GM10847 (cell line): ENCODE data around the gene FAM89B.

Source experiments
- POLR2A ChIP-seq: IDR thresholded peaks from 2 replicates; pipeline ENCODE4 v1.6.1; 2011; ENCODE audit not compliant: insufficient read length; ENCODE audit errors: extremely low read depth

The FAM89B gene

DNA sequence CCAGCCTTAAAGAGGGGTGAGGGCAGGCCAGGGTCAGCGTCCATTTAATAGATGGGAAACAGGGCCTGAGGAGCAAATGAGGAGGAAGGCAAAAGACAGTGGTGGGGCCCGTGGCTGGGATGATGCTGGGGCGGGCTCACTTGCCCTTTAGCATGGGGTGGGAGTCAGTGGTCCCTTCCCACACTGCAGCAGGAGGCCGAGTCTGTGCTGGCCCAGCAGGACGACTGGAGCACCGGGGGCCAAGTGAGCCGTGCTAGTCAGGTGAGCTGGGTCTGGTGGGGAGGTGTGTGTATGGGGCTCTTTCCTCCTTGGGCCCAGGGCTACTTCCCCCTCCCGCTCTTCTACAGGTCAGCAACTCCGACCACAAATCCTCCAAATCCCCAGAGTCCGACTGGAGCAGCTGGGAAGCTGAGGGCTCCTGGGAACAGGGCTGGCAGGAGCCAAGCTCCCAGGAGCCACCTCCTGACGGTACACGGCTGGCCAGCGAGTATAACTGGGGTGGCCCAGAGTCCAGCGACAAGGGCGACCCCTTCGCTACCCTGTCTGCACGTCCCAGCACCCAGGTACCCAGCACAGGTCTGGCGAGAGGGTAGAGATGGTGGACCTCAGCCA, 34.6 kb upstream of the FAM89B start:
- no peak for TF ChIP-seq POLR2A

DNA sequence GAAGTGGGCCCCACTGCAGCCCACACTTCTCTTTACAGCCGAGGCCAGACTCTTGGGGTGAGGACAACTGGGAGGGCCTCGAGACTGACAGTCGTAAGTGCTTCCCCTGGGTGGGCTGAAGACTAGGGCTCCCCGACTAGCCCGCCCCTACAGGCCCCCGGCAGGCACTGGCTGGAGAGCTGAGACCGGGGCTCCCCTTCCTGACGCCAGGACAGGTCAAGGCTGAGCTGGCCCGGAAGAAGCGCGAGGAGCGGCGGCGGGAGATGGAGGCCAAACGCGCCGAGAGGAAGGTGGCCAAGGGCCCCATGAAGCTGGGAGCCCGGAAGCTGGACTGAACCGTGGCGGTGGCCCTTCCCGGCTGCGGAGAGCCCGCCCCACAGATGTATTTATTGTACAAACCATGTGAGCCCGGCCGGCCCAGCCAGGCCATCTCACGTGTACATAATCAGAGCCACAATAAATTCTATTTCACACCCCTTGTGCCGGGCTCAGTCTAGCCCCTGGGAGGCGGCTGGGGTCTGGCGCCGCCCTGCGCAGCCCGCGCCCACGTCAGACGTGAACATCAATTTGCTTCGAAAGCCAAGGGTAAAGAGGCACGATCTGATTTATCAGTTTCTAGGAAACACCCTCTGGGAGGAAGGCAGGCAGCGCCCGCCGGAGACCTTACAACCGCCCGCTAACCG, 34.0 kb upstream of the FAM89B start:
- TF ChIP-seq POLR2A = no peak

GRCh38 chr11:65538915-65539743, 33.2 kb upstream of the FAM89B start:
- no peak for TF ChIP-seq POLR2A

DNA sequence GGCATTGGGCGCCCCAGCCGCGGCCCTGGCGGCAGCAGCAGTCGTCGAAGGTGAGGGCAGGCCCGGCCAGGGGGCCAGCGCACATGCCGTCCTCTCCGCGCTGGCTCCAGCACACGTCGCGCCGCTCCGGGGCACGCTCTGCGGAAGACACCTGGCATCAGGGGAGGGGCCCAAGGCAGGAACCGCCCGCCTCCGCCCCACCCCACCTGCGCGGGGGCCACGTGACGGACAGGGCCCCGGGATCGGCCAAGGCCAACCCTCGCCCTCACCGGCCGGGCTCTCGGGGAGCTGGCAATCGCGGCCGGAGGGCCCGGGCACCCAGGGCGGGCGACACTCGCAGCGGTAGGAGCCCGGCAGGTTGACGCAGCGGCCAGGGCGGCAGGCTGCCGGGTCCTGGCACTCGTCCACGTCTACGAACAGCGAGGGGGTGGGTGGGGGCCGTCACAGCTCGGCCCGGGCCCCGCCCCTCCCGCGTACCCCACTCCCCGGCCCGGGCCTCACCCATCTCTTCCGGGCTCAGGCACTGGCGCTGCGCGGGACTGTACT, 32.5 kb upstream of the FAM89B start:
- TF ChIP-seq POLR2A = no peak

DNA sequence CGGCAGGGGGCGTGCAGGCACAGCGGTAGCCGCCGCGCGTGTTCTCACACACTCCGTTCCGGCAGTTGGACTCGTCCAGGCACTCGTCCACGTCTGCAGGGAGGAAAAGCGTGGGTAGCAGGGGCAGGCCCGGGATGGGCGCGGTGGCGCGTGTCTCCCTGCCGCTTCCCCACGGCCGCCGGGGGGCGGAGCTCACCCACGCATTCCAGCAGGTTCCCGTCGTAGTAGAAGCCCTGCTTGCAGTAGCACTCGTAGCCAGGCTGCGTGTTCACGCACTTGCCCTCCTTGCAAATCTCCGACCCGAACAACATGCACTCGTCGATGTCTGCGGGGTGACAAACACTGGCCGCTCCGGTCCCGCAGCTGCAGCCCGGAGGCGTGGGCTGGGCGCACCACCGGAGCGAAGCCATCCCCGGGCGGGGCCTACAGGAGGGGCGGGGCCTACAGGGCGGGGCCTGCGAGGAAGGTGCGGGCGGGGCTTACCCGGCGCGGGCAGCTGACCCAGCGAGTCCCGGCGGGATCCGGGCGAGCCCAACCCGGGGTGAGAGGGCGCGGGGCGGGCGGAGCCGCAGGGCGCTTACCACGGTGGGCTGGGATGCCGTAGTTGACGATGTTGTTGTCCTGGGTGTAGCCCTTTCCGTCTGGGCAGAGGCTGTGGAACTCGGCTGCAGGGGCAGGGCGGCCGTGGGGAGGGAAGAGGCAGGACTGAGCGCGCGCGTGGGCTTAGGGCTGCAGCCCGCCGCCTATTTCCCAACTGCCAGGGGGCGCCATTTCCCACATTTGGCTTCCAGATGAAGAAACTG, 31.8 kb upstream of the FAM89B start:
- TF ChIP-seq POLR2A = peak; percentile 65

DNA sequence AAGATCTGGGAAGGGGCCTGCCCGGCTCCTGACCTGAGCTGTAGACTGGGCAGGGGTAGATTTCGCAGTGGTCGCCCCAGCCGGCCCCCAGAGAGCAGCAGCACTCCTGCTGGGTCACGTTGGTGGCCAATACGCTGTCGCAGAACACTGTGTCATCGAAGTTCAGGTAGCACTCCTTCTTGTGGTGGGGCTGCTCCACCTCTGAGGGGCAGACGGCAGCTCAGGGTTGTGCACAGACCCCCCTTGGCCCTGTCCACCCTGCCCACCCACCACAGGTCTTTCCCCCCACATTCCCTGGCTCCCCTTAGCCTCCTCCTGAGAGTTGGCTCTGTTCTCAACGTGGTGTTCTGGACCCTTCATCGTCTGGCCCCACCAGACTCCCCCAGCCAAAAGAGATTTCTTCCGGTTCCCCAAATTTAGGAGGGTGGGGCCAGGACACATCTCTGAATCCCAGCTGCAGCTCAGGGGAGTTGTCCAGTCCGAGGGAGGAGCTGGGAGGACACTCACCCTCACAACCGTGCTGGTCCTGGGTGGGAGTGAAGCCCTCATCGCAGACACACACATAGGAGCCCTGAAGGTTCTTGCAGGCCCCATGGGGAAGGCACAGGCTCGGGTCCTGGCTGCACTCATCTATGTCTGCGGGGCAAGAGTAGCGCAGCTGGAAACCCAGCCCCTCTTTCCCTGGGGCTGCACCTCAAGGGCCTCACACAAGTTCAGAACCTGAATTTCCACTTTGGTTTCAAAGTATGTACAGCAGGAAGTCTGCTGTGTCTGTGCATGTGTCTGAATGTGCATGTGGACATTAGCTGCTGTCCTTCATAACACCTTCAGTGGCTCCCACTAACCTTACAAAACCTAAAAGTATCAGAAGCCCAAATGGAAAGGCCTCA, 31.0 kb upstream of the FAM89B start:
- TF ChIP-seq POLR2A = no peak

DNA sequence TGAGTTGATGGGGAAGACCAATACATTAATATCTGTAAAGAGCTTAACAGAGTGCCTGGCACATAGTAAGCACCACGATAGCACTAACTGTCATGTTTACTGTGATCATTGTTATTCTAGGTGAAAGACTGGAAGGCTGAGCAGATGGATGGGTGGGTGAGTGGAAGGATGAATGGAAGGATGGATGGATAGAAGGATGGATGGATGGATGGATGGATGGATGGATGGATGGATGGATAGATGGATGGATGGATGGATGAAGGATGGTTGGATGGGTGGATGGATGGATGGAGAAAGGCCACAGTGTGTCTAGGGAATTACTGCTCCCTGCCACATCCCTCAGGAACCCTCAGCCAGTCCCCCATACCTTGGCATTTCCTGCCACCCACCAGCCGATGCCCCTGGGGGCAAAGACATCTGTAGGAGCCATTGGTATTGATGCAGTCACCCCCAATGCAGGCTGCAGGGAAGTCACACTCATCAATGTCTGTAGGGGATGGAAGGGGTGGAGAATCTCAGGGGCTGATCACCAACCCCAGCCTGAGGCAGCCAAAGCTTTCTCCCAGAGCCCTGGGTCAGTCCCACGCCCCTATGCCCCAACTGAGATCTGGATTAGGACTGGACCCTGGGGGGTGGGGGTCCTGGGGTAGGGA, 29.5 kb upstream of the FAM89B start:
- no peak for TF ChIP-seq POLR2A

DNA sequence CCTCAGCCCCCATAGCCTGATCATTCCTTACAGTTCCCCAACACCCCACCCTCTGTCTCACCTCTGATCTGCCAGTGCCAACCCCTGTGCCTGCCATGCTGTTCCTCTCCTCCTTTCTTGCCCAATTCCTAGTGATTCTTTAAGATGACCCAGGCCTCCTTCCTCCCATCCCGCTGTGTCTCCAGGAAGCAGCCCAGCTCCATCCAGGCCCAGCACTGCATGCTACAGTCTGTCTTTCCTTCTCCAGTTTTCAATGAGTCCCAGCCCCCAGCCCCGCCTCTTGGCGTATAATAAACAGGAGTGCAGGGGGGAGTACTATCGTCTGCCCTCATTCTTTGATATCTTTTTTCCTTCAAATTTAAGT, 26.5 kb upstream of the FAM89B start:
- no peak for TF ChIP-seq POLR2A

- TF ChIP-seq POLR2A = no peak
Observed at GRCh38 chr11:65546217-65546958, 25.9 kb upstream of the FAM89B start.

DNA sequence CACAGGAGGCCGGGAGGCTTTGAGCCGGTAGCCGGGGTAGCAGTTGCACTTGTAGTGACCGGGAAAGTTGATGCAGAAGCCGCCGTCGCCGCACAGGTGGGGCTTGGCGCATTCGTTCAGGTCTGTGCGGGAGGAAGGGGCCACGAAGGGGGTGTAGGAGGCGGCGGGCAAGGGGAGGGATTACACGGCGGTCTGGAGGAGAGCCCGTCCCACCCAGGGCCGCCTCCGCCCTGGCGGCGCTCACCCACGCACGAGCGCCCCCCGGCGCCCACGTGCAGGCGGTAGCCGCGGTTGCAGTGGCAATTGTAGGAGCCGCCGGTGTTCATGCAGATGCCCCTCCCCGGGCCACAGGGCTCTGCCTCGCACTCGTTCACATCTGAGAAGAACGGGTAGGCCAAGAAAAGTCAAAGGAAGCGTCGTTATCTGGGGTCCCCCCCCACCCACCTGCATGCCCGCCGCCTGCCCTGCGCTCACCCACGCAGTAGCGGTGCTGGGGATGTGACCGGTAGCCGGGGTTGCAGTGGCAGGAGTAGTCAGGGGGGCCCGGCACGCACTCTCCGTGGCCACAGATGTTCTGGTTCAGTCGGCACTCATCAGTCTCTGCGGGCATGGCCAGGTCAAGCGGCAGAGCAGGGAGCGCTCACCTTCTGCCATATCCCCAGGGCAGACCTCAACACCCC, 24.8 kb upstream of the FAM89B start:
- no peak for TF ChIP-seq POLR2A

DNA sequence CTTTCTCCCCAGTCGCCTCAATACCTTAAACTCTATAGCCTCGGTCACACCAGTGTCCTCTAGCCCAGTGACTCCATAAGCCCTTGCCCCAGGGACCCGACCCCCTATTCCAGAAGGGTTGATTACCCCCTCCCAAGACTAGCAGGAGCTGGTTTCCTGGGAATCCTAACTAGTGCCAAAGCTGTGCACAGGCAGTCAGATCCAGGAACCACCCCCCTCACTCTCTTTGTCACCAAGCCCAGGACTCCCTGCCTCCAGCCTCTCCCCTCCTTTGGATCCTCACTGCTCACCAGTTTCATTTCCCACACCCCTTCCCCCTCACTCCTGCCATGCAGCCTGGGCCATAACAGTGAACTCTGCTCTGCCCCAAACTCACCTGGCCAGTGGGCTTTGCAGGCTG, 23.9 kb upstream of the FAM89B start:
- TF ChIP-seq POLR2A = no peak

DNA sequence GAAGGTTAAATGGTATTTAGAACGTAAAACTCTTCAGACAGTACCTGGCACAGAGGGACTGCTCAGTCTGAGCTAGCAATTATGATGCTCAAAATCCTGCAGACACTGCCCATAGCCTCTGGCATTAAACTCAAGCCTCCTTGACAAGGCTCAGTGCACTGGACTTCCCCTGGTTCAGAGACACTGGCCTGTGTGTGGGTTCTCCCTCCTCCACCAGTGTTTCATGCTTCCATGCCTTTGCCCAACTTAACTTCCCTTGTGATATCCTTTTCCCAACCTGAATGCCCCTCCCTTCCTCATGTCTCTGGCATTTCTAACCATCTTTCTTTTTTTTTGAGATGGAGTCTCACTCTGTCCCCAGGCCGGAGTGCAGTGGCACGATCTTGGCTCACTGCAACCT, 23.2 kb upstream of the FAM89B start:
- TF ChIP-seq POLR2A = no peak
